ENCODE data around the gene SSR1. TPM values are rescaled to one million over a fixed set of nuclear protein-coding genes. Genes with fewer than 3 reads are reported as not detected.
"Not testable (repeated sequence)": the region's sequence is repeated elsewhere in the genome, so short reads cannot be mapped to it uniquely, and the experiment has no call there.

SSR1 gene
- total and polyA plus RNA-seq, 5 donors, result 21.6 to 96.3 (median 76.1) TPM

DNA sequence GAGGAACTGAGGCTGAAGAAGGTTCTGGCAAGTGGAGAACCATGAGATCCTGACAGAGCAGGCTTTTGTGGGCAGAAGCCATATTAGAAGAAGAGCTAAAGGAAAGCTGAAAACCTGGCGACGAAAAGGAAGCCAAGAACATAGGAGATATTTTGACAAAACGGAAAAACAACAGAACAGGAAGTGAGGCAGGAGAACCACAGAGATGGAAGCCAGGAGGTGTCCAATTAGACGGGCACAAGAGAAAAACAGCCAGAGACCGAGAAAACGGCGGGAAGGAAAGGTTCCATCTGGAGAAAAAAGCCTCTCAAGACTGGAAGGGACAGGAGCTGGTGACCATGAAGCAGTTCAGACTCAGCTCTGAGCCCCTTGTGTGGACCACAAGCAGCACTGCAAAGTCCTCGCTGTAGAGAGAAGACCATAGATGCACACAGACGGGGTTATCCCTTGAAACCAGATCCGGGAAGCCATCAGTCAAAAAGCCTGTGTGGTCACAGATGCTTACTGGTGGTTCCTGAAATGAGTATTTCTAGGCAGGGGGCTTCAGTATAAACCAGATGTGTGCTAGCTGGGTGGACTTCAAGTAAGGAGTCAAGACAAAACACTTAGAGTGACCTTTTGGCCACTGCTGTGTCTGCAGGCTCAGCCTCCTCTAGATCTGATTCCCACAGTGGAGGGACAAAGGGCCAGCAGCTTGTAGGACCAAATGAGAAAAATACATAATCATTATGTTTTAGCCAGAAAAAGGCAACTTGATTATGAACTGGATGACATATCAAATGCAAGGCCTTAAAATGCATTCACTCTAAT lies 30.7 kb downstream of the SSR1 start:
- ATAC-seq, result no peak
- no peak overlapping the region for H3K27ac ChIP-seq (ENCODE audit: low read length)
- intact Hi-C loops (cut with DNase I), result no loop called here
- WGBS, result 70% methylated on average over 10 of the region's 10 CpGs
- H3K9me3 ChIP-seq (ENCODE audit: control insufficient read depth, low read length), result no peaks in the 10 kb centered on the region
- no peaks in the 10 kb centered on the region for H3K27me3 ChIP-seq (ENCODE audit: control insufficient read depth, insufficient read depth)
- H3K4me1 ChIP-seq (ENCODE audit: control insufficient read depth, insufficient read depth, low read length), result peaks cover 3% of the 10 kb centered on the region
- no peak overlapping the region for H3K4me3 ChIP-seq (ENCODE audit: low read length)
- no peak for DNase-seq

DNA sequence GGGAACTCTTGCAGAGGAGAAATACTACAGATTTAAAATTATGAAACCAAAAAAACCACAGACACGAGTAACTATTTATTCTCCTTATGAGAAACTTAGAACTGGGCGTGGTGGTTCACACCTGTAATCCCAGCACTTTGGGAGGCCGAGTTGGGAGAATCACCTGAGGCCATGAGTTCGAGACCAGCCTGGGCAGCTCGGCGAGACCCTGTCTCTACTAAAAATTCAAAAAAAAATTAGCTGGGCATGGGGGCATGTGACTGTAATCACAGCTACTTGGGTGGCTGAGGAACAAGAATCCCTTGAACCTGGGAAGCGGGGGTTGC lies 36.8 kb downstream of the SSR1 start:
- peaks cover 3% of the 10 kb centered on the region for H3K4me1 ChIP-seq (ENCODE audit: control insufficient read depth, insufficient read depth, low read length)
- no peaks in the 10 kb centered on the region for H3K9me3 ChIP-seq (ENCODE audit: control insufficient read depth, low read length)
- no peaks in the 10 kb centered on the region for H3K27me3 ChIP-seq (ENCODE audit: control insufficient read depth, insufficient read depth)
- WGBS, result 57% methylated on average over 7 of the region's 7 CpGs
- intact Hi-C loops (cut with DNase I), result loop anchor here (5.0 to 10.0 kb wide), 3 partner anchors 111 to 341 kb away; partner anchors contain the start of genes CAGE1 (in 1 of the 4) and RIOK1 (in 1 of the 4)
- no peak overlapping the region for H3K27ac ChIP-seq (ENCODE audit: low read length)
- ATAC-seq (no peak), DNase-seq (no peak)
- H3K4me3 ChIP-seq (ENCODE audit: low read length), result no peak overlapping the region

DNA sequence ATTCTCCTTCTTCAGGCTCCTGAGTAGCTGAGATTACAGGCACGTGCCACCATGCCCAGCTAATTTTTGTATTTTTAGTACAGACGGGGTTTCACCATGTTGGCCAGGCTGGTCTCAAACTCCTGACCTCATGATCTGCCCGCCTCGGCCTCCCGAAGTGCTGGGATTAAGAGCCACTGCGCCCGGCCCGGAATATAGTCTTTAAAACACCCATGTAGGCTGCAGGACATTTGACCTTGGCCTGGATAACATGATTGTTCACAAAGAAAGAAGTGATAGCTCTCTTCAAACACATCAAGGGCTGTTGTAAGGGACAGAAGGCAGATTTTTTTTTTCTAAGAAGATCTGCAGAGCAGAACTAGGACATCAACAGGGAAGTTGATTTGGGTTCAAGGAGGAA lies 38.5 kb downstream of the SSR1 start:
- ATAC-seq; H3K27ac ChIP-seq (ENCODE audit: low read length); H3K27me3 ChIP-seq (ENCODE audit: control insufficient read depth, insufficient read depth); DNase-seq; H3K9me3 ChIP-seq (ENCODE audit: control insufficient read depth, low read length); H3K4me1 ChIP-seq (ENCODE audit: control insufficient read depth, insufficient read depth, low read length); H3K4me3 ChIP-seq (ENCODE audit: low read length): not testable (repeated sequence)
- intact Hi-C loops (cut with DNase I), result loop anchor here in 2 of 4 donors (10.0 kb wide), 1 partner anchor 340 kb away; no protein-coding TSS in a partner anchor
- 79% methylated on average over 8 of the region's 8 CpGs for WGBS

DNA sequence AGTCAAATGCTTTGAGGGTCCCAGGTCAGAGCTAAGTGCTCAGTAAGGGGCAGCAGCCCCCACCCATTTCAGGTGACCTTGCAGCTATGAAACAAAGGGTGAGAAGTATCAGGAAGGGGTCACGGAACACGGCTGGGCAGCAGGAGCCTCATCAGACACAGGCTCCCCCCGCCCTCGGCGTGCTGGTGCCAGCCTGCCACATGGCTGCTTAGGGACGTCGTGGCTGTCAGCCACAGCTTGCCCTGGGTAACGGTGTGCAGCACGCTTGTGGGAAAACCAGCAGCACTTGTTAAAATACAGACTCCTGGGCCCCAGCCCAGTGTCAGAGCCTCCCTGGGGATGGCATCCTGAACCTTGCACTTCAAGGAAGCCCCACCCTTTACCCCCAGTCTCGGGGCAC lies 39.3 kb downstream of the SSR1 start:
- intact Hi-C loops (cut with DNase I), result loop anchor here in 2 of 4 donors (10.0 kb wide), 1 partner anchor 341 kb away; no protein-coding TSS in a partner anchor
- no peaks in the 10 kb centered on the region for H3K27me3 ChIP-seq (ENCODE audit: control insufficient read depth, insufficient read depth)
- H3K9me3 ChIP-seq (ENCODE audit: control insufficient read depth, low read length), result no peaks in the 10 kb centered on the region

DNA sequence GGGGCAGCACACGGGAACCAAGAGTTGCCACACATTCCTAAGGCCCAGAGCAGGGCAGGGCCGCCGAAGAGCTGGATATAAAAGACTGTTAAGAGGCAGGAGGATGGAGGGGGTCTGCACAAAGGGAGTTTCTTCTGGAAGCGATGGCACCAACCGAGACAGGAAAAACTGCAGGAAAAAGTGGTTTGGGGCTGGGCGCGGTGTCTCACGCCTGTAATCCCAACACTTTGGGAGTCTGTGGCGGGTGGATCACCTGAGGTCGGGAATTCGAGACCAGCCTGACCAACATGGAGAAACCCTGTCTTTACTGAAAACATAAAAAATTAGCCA lies 41.8 kb downstream of the SSR1 start:
- Histone ChIP-seq H3K27ac (ENCODE audit: low read length) (no peak overlapping the region), H3K9me3 (ENCODE audit: control insufficient read depth, low read length) (no peaks in the 10 kb centered on the region), H3K4me1 (ENCODE audit: control insufficient read depth, insufficient read depth, low read length) (no peaks in the 10 kb centered on the region), H3K27me3 (ENCODE audit: control insufficient read depth, insufficient read depth) (no peaks in the 10 kb centered on the region), H3K4me3 (ENCODE audit: low read length) (no peak overlapping the region)
- WGBS, result 70% methylated on average over 11 of the region's 11 CpGs
- intact Hi-C loops (cut with DNase I), result loop anchor here in 2 of 4 donors (10.0 kb wide), 1 partner anchor 344 kb away; no protein-coding TSS in a partner anchor
- DNase-seq (no peak), ATAC-seq (no peak)

More for the DNA sequence above, 39.3 kb downstream of the SSR1 start:
- Histone ChIP-seq H3K4me3 (ENCODE audit: low read length) (no peak overlapping the region), H3K4me1 (ENCODE audit: control insufficient read depth, insufficient read depth, low read length) (peaks cover 2% of the 10 kb centered on the region), H3K27ac (ENCODE audit: low read length) (no peak overlapping the region)
- no peak for ATAC-seq
- WGBS, result 69% methylated on average over 10 of the region's 10 CpGs
- no peak for DNase-seq

DNA sequence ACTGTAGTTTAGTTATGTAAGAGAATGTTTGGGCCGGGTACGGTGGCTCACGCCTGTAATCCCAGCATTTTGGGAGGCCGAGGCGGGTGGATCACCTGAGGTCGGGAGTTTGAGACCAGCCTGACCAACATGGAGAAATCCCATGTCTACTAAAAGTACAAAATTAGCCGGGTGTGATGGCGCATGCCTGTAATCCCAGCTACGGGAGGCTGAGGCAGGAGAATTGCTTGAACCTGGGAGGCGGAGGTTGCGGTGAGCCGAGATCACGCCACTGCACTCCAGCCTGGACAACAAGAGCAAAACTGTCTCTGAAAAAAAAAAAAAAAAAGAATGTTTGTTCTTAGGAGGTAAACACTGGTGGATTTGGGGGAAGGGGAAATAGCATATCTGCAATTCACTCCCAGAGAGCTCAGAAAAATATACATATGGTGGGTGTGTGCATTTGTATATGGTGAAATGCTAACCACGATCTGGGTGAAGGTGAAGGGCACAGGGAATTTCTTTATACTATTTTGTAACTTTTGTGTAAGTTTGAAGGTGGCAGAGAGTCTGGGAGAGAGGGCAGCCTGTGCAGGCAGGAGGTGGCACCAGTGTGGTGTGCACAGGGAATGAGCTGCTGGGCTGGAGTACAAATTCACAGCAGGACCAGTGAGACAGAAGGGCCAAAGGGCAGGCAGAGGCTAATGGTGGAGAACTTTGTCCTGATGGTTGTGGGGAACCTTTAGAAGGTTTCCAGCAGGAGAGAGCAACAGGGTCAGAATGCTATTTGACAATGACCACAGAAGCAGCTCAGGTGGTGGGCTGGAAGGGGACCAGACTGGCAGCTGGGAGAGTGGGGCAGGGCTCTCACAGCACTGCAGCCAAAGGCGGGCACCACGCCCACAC lies 42.4 kb downstream of the SSR1 start:
- Histone ChIP-seq H3K4me3 (ENCODE audit: low read length) (no peak overlapping the region), H3K27me3 (ENCODE audit: control insufficient read depth, insufficient read depth) (no peaks in the 10 kb centered on the region), H3K27ac (ENCODE audit: low read length) (no peak overlapping the region), H3K9me3 (ENCODE audit: control insufficient read depth, low read length) (no peaks in the 10 kb centered on the region), H3K4me1 (ENCODE audit: control insufficient read depth, insufficient read depth, low read length) (no peaks in the 10 kb centered on the region)
- intact Hi-C loops (cut with DNase I), result loop anchor here in 2 of 4 donors (10.0 kb wide), 1 partner anchor 344 kb away; no protein-coding TSS in a partner anchor
- ATAC-seq (no peak), DNase-seq (no peak)
- WGBS, result 86% methylated on average over 16 of the region's 16 CpGs

DNA sequence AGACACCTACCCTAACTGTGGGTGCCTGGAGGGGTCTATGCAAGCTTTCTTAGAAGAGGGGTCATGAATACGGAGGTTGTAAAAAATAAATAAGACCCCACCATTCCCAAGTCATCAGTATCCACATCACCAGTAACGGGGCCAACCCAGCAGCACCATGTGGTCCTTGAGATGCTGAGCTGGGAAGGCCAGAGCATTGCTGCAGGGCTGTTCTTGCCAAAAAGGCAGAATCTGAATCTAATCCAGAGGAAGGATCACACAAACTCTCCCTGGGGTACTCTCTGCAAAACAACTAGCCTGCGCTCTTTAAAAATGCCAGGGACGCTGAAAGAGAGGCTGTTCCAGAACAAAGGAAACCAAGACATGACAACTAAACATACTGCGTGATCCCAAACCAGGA lies 43.2 kb downstream of the SSR1 start:
- WGBS, result 68% methylated on average over 5 of the region's 5 CpGs
- no peak overlapping the region for H3K27ac ChIP-seq (ENCODE audit: low read length)
- intact Hi-C loops (cut with DNase I), result loop anchor here in 2 of 4 donors (10.0 kb wide), 1 partner anchor 345 kb away; no protein-coding TSS in a partner anchor
- DNase-seq (peak in 1 of 3 donors; percentile 51), ATAC-seq (peak in 1 of 2 donors; percentile 51)
- H3K27me3 ChIP-seq (ENCODE audit: control insufficient read depth, insufficient read depth), result no peaks in the 10 kb centered on the region
- no peaks in the 10 kb centered on the region for H3K9me3 ChIP-seq (ENCODE audit: control insufficient read depth, low read length)
- no peaks in the 10 kb centered on the region for H3K4me1 ChIP-seq (ENCODE audit: control insufficient read depth, insufficient read depth, low read length)
- H3K4me3 ChIP-seq (ENCODE audit: low read length), result no peak overlapping the region

DNA sequence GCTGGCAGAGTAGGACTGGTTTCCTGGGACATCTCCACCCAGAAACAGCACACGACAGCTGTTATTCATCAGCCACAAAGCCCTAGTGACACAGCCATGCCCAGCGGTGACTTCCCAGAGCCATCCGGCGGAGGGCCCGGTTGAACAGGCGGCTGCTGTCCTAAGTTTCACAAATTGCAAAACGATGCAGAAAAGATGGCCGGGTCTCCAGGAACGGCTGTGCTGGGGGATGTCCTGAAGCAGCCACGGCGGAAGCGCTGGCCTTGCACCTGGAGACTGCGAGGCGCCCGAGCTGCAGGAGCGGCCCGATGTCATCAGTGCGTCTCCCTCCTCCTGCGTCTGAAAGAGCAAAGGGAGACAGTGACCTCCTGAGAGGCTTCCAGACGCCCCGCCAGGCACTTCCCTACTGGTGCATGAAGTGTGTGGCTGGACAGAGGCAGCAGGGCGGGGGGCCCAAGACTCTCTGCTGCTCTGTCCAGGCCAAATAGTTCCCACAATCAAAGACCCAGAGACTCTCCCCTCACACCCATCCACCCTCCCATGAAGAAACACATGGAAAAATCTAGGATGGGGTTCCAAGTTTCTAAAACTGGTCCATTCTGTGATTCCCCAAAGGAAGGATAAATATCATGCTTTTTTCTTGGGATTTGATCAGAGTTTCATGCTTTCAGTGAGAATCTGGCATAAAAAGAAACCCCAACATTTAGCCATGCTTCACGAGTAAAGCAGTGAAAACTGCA lies 44.0 kb downstream of the SSR1 start:
- Histone ChIP-seq H3K9me3 (ENCODE audit: control insufficient read depth, low read length) (no peaks in the 10 kb centered on the region), H3K4me1 (ENCODE audit: control insufficient read depth, insufficient read depth, low read length) (no peaks in the 10 kb centered on the region), H3K27me3 (ENCODE audit: control insufficient read depth, insufficient read depth) (no peaks in the 10 kb centered on the region), H3K4me3 (ENCODE audit: low read length) (no peak overlapping the region), H3K27ac (ENCODE audit: low read length) (no peak overlapping the region)
- intact Hi-C loops (cut with DNase I), result no loop called here
- WGBS, result 86% methylated on average over 23 of the region's 23 CpGs
- DNase-seq (peak in 1 of 3 donors; percentile 46), ATAC-seq (no peak)

DNA sequence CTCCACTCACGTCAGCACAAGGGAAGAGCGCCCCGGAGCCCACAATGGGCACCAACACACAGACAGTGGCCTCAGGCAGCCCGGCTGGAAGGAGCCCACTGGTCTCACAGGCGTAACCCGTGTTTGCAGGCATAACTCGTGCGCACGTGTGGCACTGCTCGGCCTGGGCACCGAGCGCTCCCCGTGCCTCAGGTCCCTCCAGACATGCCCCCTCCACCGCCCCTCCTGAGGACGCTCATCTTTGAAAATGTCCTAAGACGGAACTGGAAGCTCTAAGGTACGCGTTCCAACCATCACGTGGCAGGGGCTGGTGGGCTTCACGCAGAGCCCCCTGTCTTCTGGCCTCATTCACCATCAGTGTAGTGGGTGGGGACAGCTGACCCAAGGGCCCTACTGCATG lies 44.6 kb downstream of the SSR1 start:
- DNase-seq (no peak), ATAC-seq (no peak)
- Histone ChIP-seq H3K4me3 (ENCODE audit: low read length) (no peak overlapping the region), H3K27me3 (ENCODE audit: control insufficient read depth, insufficient read depth) (no peaks in the 10 kb centered on the region), H3K4me1 (ENCODE audit: control insufficient read depth, insufficient read depth, low read length) (no peaks in the 10 kb centered on the region), H3K27ac (ENCODE audit: low read length) (no peak overlapping the region), H3K9me3 (ENCODE audit: control insufficient read depth, low read length) (no peaks in the 10 kb centered on the region)
- 94% methylated on average over 20 of the region's 20 CpGs for WGBS
- intact Hi-C loops (cut with DNase I), result no loop called here

DNA sequence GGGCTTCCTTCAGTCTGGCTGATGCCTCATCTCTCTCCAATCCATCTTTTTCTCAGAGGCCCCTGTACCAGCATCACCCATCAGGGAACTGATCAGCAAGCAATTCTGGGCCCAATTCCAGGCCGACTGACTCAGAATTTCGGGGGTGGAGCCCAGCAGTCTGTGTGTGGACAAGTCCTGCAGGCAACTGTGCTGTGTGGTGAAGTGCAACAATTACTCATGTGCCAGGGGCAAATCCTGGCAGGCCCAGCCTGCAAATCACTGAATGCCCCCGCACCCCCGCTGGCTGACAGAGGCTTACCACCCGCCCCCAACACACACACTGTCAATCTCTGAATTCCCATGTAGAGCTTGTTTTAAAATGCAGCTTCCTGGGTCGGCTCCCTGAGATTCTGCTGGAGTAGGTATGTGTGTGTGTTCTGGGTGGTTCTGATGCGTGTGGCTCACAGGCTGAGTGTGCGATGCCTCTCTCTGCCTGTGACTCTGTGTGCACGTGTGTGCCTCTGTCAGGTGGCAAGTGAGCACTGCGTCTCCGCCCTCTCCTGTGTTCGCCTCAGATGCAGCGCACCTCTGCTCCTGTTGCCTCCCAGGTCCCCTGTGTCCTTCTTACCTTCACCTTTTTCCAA lies 45.4 kb downstream of the SSR1 start:
- H3K9me3 ChIP-seq (ENCODE audit: control insufficient read depth, low read length), result no peaks in the 10 kb centered on the region
- H3K4me3 ChIP-seq (ENCODE audit: low read length), result no peak overlapping the region
- ATAC-seq (peak; percentile 52 to 57), DNase-seq (peak; percentile 22 to 82 (median 65))
- no peak overlapping the region for H3K27ac ChIP-seq (ENCODE audit: low read length)
- no peaks in the 10 kb centered on the region for H3K4me1 ChIP-seq (ENCODE audit: control insufficient read depth, insufficient read depth, low read length)
- 72% methylated on average over 13 of the region's 13 CpGs for WGBS
- intact Hi-C loops (cut with DNase I), result no loop called here
- no peaks in the 10 kb centered on the region for H3K27me3 ChIP-seq (ENCODE audit: control insufficient read depth, insufficient read depth)
